Vagina (tissue), 2 donors: Measurements from ENCODE around the gene KIF1B.

ENCODE experiments used
- CTCF ChIP-seq, 3 experiments: fragments of 450-650 bp in 2 of 3; fragments of 200-600 bp in 1 of 3; sonication (generic) in 1 of 3; IDR thresholded peaks; one replicate each; pipeline ENCODE4 v1.5.1; 2017 to 2019; ENCODE audit warnings: antibody characterized with exemption in 3 of 3, mild to moderate bottlenecking in 2 of 3, moderate library complexity in 2 of 3
- POLR2A ChIP-seq, 2 donors: fragments of 450-650 bp; IDR thresholded peaks; one replicate each; pipeline ENCODE4 v1.6.1; 2017; ENCODE audit warnings: antibody characterized with exemption in 2 of 2, mild to moderate bottlenecking in 2 of 2, moderate library complexity in 2 of 2

- no peak for TF ChIP-seq POLR2A (IDR thresholded peaks at IDR 0.05)
- no peak for TF ChIP-seq CTCF (IDR thresholded peaks at IDR 0.05)
These were observed 26.8 kb downstream of the KIF1B start for GRCh38 chr1:10237157-10237539.
